SK-N-SH (cell line): ENCODE results near the gene PRMT6. TPM values are rescaled to one million over a fixed set of nuclear protein-coding genes. Genes with fewer than 3 reads are reported as not detected.
"Not testable (repeated sequence)": the region's sequence is repeated elsewhere in the genome, so short reads cannot be mapped to it uniquely, and the experiment has no call there.

Experiments used
- CTCF ChIA-PET: fragments of 300-600, 350-600 bp; formaldehyde crosslinking; extraction: SDS; loops from one replicate; lab custom pipeline; 2021; lab: Yijun Ruan, JAX
- POLR2A ChIA-PET: fragments of 350-600 bp; sonication (Branson Sonifier 250); formaldehyde crosslinking; extraction: SDS; loops from one replicate; lab custom pipeline; 2020; ENCODE audit warnings: antibody characterized with exemption, inconsistent platforms; lab: Yijun Ruan, JAX
- DNase-seq: peaks from one replicate; pipeline ENCODE4 v3.0.0; 2012
- H2AFZ ChIP-seq: fragments of 200-600 bp; sonication (generic); 2 replicates; pipeline ENCODE4 v1.8.1; 2016; ENCODE audit warnings: antibody characterized with exemption, mild to moderate bottlenecking, low read depth
- H3F3A ChIP-seq: fragments of 200-600 bp; sonication (generic); replicated peaks from 2 replicates; pipeline ENCODE3; 2016; ENCODE audit warnings: antibody characterized with exemption, mild to moderate bottlenecking; ENCODE audit not compliant: insufficient read depth
- H3K27ac ChIP-seq, 2 experiments: fragments of 200-500 bp in 1 of 2; fragments of 200-600 bp in 1 of 2; sonication (Bioruptor generic) in 1 of 2; sonication (generic), shearing (Covaris generic) in 1 of 2; 2 replicates each; pipeline versions ENCODE4 v1.5.1 to v1.6.1; 2014 to 2016; ENCODE audit warnings: low read depth in 2 of 2, inconsistent platforms in 1 of 2, low read length in 1 of 2, mild to moderate bottlenecking in 1 of 2, mixed read lengths in 1 of 2
- H3K27me3 ChIP-seq: fragments of 200-600 bp; sonication (generic), shearing (Covaris generic); 2 replicates; pipeline ENCODE4 v1.6.1; 2016; ENCODE audit warnings: mixed run types; ENCODE audit not compliant: insufficient read depth
- H3K36me3 ChIP-seq, 2 experiments: fragments of 200-500 bp in 1 of 2; fragments of 200-600 bp in 1 of 2; sonication (Bioruptor generic) in 1 of 2; sonication (generic) in 1 of 2; replicated peaks in 1 of 2; 2 replicates each; pipeline versions ENCODE3 to v1.5.1; 2014 to 2016; ENCODE audit warnings: low read length in 1 of 2, mild to moderate bottlenecking in 1 of 2; ENCODE audit not compliant: insufficient read depth in 2 of 2, control insufficient read depth in 1 of 2
- H3K4me1 ChIP-seq, 2 experiments: fragments of 200-500 bp in 1 of 2; fragments of 200-600 bp in 1 of 2; sonication (Bioruptor generic) in 1 of 2; sonication (generic), shearing (Covaris generic) in 1 of 2; 2 replicates each; pipeline versions ENCODE4 v1.5.1 to v1.6.1; 2014 to 2016; ENCODE audit warnings: low read depth in 1 of 2, low read length in 1 of 2, mixed run types in 1 of 2; ENCODE audit not compliant: insufficient read depth in 2 of 2, control insufficient read depth in 1 of 2
- H3K4me2 ChIP-seq: fragments of 200-600 bp; sonication (generic), shearing (Covaris generic); 2 replicates; pipeline ENCODE4 v1.6.1; 2017; ENCODE audit warnings: mixed run types
- H3K4me3 ChIP-seq, 2 experiments: fragments of 200-500 bp in 1 of 2; fragments of 200-600 bp in 1 of 2; sonication (Bioruptor generic) in 1 of 2; sonication (generic), shearing (Covaris generic) in 1 of 2; 2 replicates each; pipeline versions ENCODE4 v1.5.1 to v1.8.1; 2014 to 2016; ENCODE audit warnings: low read depth in 2 of 2, inconsistent platforms in 1 of 2, low read length in 1 of 2, mild to moderate bottlenecking in 1 of 2, mixed read lengths in 1 of 2, moderate library complexity in 1 of 2
- H3K79me2 ChIP-seq: fragments of 200-600 bp; sonication (generic); 2 replicates; pipeline ENCODE4 v1.8.1; 2017; ENCODE audit warnings: mild to moderate bottlenecking; ENCODE audit not compliant: insufficient read depth
- H3K9ac ChIP-seq: fragments of 200-600 bp; sonication (generic); 2 replicates; pipeline ENCODE4 v1.6.1; 2017; ENCODE audit warnings: mixed run types
- H3K9me2 ChIP-seq: fragments of 200-600 bp; sonication (generic); 2 replicates; pipeline ENCODE4 v1.6.1; 2017; ENCODE audit warnings: mixed run types
- H3K9me3 ChIP-seq: fragments of 200-600 bp; sonication (generic); 2 replicates; pipeline ENCODE4 v1.6.1; 2017; ENCODE audit warnings: mixed run types, mild to moderate bottlenecking, moderate library complexity
- H4K20me1 ChIP-seq: fragments of 200-600 bp; sonication (generic); 2 replicates; pipeline ENCODE4 v1.6.1; 2017; ENCODE audit warnings: mild to moderate bottlenecking, mixed run types; ENCODE audit not compliant: insufficient read depth
- FOXM1 ChIP-seq: IDR thresholded peaks from 2 replicates; pipeline ENCODE4 v1.4.0; 2012; ENCODE audit warnings: low read depth, mild to moderate bottlenecking
- GABPA ChIP-seq: IDR thresholded peaks from 2 replicates; pipeline ENCODE4 v1.4.0; 2012; ENCODE audit warnings: low read depth, mild to moderate bottlenecking
- GATA2 ChIP-seq: sonication (generic); formaldehyde crosslinking; IDR thresholded peaks from 2 replicates; pipeline ENCODE4 v1.5.0; 2020; ENCODE audit warnings: mild to moderate bottlenecking, missing genetic modification reagents
- JUND ChIP-seq: IDR thresholded peaks from 2 replicates; pipeline ENCODE4 v1.4.0; 2012
- MEF2A ChIP-seq: IDR thresholded peaks from 2 replicates; pipeline ENCODE4 v1.4.0; 2012; ENCODE audit warnings: low read depth, borderline replicate concordance
- NFIC ChIP-seq: IDR thresholded peaks from 2 replicates; pipeline ENCODE4 v1.4.0; 2012; ENCODE audit warnings: borderline replicate concordance
- NRF1 ChIP-seq: IDR thresholded peaks from 2 replicates; pipeline ENCODE4 v1.6.1; 2012; ENCODE audit warnings: low read depth, mild to moderate bottlenecking, low read length
- TCF12 ChIP-seq: IDR thresholded peaks from 2 replicates; pipeline ENCODE4 v1.4.0; 2012
- WGBS: methylation state at CpG from one replicate; pipeline ENCODE4 v1.1.6; 2017; ENCODE audit warnings: low lambda C conversion rate; 5-methylcytosine and 5-hydroxymethylcytosine counted together
- polyA plus RNA-seq, 3 experiments: library from polyadenylated mRNA; depleted of rRNA; stranded (reverse); fragments of >200 nt; gene quantifications; 2 replicates each; pipeline ENCODE4 v1.2.3, GENCODE V29; 2012
- TF ChIP-seq, protein P1 (sequence below): fragments of 200-600 bp; sonication (generic); IDR thresholded peaks from 2 replicates; pipeline ENCODE4 v1.6.1; 2017; ENCODE audit warnings: antibody characterized with exemption, mild to moderate bottlenecking, moderate library complexity
- TF ChIP-seq, protein P2 (sequence below): fragments of 150-350 bp; IDR thresholded peaks from 2 replicates; pipeline ENCODE4 v1.6.1; 2017; ENCODE audit warnings: antibody characterized with exemption, low read length, low read depth, borderline replicate concordance
- TF ChIP-seq, protein P3 (sequence below): fragments of 150-350 bp; IDR thresholded peaks from 2 replicates; pipeline ENCODE4 v1.6.1; 2016; ENCODE audit warnings: mild to moderate bottlenecking, low read depth, low read length

The PRMT6 gene
- polyA plus RNA-seq, 1 of the 3 experiments (the other 2 are of a cell fraction), result 15.2 TPM

DNA sequence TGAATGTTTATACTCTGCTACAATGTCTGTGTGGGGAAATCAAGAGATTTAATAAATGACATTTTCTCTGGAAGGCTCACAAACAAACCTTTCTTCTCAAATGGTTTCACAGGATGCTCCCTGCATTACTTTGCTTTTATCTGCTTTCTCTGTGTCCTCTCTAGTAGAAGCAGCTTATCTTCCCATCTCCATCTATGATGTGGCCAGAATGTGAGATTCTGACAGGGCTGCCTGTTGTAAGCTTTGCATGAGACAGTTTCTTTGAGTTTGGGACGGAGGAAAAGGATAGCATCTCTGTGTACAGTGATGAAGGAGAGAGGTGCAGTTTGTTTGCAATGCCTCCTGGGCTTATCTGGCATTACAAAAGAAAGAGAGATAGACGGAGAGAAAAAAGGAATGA lies 24.6 kb downstream of the PRMT6 start:
- H3K9me2 ChIP-seq, result 0 out of 2 replicates have a peak, but pooled peaks cover 3% of the 10 kb centered on the region

DNA sequence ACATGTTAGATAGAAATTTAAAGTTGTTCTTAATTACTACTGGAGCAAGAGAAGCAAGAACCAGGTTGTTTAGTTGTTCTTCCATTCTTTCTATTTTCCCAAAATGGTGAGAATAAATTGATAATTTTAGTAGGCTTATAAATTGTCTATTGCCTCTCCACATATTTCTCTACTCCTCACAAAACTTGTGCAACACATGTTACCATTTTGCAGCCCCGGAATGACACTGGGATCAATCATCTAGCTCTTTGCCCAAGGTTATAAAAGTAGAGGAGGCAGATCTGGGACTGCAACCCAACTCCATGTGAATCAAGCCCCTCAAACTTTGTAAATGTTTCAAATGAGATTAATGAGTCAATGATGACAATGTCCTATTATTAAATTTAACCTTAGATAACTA lies 34.9 kb downstream of the PRMT6 start:
- Histone ChIP-seq H3K27me3 (no peaks in the 10 kb centered on the region), H3K9me2 (no peaks in the 10 kb centered on the region)
- TF ChIP-seq TCF12, result no peak
- TF ChIP-seq GABPA, result no peak
- TF ChIP-seq, protein P1, sequence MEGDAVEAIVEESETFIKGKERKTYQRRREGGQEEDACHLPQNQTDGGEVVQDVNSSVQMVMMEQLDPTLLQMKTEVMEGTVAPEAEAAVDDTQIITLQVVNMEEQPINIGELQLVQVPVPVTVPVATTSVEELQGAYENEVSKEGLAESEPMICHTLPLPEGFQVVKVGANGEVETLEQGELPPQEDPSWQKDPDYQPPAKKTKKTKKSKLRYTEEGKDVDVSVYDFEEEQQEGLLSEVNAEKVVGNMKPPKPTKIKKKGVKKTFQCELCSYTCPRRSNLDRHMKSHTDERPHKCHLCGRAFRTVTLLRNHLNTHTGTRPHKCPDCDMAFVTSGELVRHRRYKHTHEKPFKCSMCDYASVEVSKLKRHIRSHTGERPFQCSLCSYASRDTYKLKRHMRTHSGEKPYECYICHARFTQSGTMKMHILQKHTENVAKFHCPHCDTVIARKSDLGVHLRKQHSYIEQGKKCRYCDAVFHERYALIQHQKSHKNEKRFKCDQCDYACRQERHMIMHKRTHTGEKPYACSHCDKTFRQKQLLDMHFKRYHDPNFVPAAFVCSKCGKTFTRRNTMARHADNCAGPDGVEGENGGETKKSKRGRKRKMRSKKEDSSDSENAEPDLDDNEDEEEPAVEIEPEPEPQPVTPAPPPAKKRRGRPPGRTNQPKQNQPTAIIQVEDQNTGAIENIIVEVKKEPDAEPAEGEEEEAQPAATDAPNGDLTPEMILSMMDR, result no peak
- TF ChIP-seq NFIC, result no peak
- TF ChIP-seq, protein P2, sequence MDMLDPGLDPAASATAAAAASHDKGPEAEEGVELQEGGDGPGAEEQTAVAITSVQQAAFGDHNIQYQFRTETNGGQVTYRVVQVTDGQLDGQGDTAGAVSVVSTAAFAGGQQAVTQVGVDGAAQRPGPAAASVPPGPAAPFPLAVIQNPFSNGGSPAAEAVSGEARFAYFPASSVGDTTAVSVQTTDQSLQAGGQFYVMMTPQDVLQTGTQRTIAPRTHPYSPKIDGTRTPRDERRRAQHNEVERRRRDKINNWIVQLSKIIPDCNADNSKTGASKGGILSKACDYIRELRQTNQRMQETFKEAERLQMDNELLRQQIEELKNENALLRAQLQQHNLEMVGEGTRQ, result no peak
- no peak for TF ChIP-seq FOXM1

More for the DNA sequence above, 24.6 kb downstream of the PRMT6 start:
- no peaks in the 10 kb centered on the region for H3K36me3 ChIP-seq
- no peak overlapping the region for H3K4me3 ChIP-seq
- H3K27ac ChIP-seq, result no peak overlapping the region
- H3K27me3 ChIP-seq, result no peaks in the 10 kb centered on the region
- H3K9me3 ChIP-seq, result no peaks in the 10 kb centered on the region
- H3K9ac ChIP-seq, result no peak overlapping the region
- H3K79me2 ChIP-seq, result no peaks in the 10 kb centered on the region
- no peak for DNase-seq
- no peak overlapping the region for H2AFZ ChIP-seq
- TF ChIP-seq NRF1, result no peak
- TF ChIP-seq, protein P3, sequence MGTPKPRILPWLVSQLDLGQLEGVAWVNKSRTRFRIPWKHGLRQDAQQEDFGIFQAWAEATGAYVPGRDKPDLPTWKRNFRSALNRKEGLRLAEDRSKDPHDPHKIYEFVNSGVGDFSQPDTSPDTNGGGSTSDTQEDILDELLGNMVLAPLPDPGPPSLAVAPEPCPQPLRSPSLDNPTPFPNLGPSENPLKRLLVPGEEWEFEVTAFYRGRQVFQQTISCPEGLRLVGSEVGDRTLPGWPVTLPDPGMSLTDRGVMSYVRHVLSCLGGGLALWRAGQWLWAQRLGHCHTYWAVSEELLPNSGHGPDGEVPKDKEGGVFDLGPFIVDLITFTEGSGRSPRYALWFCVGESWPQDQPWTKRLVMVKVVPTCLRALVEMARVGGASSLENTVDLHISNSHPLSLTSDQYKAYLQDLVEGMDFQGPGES, result no peak
- TF ChIP-seq, protein P1, result no peak
- 0 out of 2 replicates have a peak, but pooled peaks have one; percentile 22 for TF ChIP-seq GATA2 (CRISPR knock-in tag)
- no peak for TF ChIP-seq JUND
- TF ChIP-seq MEF2A, result no peak
- CTCF ChIA-PET, result no interaction called here
- POLR2A ChIA-PET, result no interaction called here
- H4K20me1 ChIP-seq, result no peaks in the 10 kb centered on the region
- H3K4me2 ChIP-seq, result no peak overlapping the region
- H3K4me1 ChIP-seq, result no peaks in the 10 kb centered on the region; a peak in 1 of 4 replicates
- no peaks in the 10 kb centered on the region for H3F3A ChIP-seq
- WGBS, result 23% methylated on average over 2 of the region's 2 CpGs

DNA sequence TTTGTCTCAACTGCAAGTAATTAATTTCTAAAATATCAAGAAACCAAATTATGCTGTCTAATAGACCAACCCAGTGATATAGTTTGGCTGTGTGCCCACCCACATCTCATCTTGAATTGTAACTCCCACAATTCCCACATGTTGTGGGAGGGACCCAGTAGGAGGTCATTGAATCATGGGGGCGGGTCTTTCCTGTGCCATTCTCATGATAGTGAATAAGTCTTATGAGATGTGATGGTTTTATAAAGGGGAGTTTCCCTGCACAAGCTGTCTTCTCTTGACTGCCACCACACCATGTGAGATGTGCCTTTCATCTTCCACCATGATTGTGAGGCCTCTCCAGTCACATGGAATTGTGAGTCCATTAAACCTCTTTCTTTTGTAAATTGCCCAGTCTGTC lies 36.9 kb downstream of the PRMT6 start:
- H3K79me2 ChIP-seq, POLR2A ChIA-PET, H3K9me3 ChIP-seq, H3K36me3 ChIP-seq, H2AFZ ChIP-seq, H3K4me1 ChIP-seq, H3K27ac ChIP-seq, H4K20me1 ChIP-seq, DNase-seq, H3K4me2 ChIP-seq, H3K27me3 ChIP-seq, H3F3A ChIP-seq, H3K4me3 ChIP-seq, H3K9ac ChIP-seq, H3K9me2 ChIP-seq, CTCF ChIA-PET: not testable (repeated sequence)
- 25% methylated on average over 1 of the region's 1 CpG for WGBS

More for the DNA sequence above, 34.9 kb downstream of the PRMT6 start:
- Histone ChIP-seq H3K79me2 (no peaks in the 10 kb centered on the region), H4K20me1 (no peaks in the 10 kb centered on the region), H3K4me1 (no peaks in the 10 kb centered on the region), H3F3A (no peaks in the 10 kb centered on the region), H3K9me3 (no peaks in the 10 kb centered on the region), H2AFZ (no peak overlapping the region), H3K9ac (no peak overlapping the region), H3K4me2 (no peak overlapping the region), H3K36me3 (no peaks in the 10 kb centered on the region), H3K4me3 (no peak overlapping the region), H3K27ac (no peak overlapping the region)
- POLR2A ChIA-PET, result no interaction called here
- DNase-seq, result no peak
- CTCF ChIA-PET, result no interaction called here
- 27% methylated on average over 1 of the region's 1 CpG for WGBS
